NCI-H146 (cell line): Measurements from ENCODE around the gene AMDHD2.
"Not testable (repeated sequence)": the region's sequence is repeated elsewhere in the genome, so short reads cannot be mapped to it uniquely, and the experiment has no call there.

Experiments used
- DNase-seq: peaks from one replicate; lab custom pipeline; 2025; lab: John Stamatoyannopoulos, UW

The AMDHD2 gene

DNA sequence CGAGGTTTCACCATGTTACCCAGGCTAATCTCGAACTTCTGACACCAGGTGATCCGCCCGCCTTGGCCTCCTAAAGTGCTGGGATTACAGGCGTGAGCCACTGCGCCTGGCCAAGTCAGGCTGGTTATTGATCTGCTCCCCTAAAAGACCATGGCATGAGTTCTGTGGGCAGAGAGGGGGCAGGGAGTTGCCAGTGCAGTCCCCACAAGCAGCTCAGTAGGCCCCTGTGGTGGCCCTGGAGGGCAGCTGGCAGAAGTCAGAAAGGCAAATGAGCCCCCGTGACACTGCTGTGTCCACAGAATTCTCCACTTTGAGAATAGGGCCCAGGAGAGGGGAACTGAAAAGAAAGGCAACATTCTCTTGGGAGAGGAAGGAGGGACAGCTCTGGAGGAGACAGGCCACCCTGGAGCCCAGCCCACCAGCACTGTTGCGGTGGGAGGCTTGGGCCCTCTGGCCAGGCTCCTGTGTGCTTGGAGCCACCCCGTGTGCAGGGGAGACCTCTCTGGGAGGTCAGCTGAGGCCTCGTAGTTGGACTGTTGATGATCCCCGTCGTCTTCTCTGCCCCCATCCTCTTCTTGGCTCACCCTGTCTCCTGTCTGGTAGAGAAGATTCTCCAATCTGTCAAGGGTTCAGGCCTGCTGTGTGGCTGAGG lies 2.1 kb upstream of the AMDHD2 start:
- no peak for DNase-seq

DNA sequence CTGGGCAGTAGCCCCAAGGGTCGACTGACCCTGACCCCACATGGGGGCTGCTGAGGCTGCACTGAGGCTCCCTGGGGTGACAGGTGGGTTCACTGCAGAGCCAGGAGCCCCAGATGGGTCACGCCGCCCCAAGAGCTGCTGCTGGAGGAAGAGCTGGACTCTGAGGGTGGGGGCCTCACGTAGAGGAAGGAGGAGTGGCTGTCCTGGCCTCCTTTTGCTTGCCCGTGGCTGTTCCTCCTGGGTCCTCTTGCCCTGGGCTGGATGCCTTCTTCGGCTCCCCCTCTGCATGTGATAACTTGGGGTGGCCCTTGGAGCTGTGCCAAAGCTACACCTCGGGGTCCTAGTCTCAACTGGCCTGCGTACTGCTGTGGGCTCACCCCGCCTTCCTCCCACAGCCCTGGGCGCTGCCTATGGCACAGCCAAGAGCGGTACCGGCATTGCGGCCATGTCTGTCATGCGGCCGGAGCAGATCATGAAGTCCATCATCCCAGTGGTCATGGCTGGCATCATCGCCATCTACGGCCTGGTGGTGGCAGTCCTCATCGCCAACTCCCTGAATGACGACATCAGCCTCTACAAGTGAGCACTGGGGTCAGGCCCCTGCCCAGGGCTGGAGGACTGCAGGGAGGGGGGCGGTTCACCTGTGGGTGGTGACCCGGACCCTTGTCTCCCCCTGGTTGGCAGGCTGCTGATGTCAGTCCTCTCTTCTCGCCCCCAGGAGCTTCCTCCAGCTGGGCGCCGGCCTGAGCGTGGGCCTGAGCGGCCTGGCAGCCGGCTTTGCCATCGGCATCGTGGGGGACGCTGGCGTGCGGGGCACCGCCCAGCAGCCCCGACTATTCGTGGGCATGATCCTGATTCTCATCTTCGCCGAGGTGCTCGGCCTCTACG lies 1.1 kb upstream of the AMDHD2 start:
- DNase-seq: peak; percentile 19

DNA sequence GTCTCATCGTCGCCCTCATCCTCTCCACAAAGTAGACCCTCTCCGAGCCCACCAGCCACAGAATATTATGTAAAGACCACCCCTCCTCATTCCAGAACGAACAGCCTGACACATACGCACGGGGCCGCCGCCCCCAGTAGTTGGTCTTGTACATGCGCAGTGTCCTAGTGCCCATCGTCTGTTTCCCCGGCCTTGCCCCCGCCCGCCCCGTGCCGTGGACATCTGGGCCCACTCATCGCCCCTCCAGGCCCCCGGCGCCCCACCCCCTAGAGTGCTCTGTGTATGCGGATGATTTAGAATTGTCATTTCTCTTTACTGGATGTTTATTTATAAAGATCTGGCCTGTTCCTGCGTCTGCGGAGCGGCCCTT lies 475 bp upstream of the AMDHD2 start:
- no peak for DNase-seq

DNA sequence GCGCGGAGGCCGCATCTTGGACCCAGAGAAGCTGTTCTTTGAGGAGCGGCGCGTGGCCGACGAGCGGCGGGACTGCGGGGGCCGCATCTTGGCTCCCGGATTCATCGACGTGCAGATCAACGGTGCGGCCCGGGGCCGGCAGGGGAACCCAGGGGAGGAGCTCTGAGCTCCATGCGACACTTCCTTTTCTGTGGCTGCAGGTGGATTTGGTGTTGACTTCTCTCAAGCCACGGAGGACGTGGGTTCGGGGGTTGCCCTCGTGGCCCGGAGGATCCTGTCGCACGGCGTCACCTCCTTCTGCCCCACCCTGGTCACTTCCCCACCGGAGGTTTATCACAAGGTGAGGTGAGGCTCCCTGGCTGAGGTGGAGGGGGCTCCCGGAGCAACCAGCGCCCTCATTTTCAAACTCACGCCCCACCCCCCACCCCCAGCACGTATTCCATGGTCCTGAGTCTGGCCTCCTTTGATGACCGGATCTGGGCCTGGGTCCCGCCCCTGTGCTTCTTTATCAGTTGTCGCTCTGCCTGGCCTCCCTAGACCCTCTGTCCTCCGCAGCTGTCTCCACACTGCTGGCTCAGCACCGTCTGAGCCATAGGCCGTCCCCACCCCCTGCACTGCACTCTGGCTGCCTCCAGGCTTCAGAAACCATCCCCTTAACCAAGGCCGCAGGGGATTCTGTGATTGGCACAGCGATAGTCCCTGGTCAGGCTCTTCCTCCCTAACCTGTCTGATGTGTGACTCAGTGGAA lies 787 bp downstream of the AMDHD2 start:
- peak; percentile 21 for DNase-seq

DNA sequence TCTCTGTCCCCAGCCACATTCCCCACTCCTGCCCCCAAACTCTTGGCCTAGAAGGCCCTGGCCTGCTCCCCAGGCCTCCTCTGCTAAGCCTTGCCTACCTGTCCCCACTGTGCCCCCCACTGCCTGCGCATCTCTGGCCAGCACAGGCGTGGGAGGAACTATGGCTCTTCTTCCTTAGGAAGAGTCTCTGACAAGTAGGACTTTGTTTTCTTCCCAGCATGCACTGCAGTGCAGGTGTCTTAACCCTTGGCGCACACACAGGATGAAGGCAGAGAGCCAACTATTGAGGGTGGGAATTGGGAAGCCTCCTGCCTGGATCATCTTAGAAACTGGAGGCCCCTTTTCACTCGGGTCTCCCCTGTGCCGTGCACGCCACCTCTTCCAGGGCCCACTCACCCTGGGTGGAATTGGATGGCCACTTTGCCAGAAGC lies 3.6 kb downstream of the AMDHD2 start:
- DNase-seq: no peak

DNA sequence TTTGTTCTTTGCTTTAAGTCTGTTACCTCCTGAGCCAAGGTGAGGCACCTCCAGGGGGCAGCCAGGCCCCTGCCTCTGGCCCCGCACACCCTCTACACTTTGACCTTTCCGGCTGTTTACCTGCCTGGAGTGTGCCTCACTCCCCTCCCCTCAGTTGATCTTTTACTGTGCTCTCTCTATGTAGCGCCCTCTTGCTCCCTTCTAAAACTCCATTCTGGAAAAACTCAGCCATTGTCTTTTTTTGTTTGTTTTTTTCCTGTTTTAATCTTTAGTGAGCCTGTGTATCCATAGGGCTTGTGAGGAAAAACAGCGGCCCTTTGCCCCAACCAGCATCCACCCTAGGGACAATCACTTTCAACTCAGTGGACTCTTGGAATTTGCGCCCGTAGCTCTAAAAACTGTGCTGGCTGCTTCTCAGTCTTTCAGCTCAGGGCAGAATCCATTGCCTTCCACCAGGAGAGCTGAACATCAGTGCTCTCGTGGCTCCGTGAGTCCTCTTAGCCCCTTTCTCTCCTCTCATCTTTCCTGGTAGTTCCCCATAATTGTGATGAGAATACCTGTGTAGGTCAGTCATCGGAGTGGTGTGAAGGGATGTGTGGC lies 4.3 kb downstream of the AMDHD2 start:
- no peak for DNase-seq

DNA sequence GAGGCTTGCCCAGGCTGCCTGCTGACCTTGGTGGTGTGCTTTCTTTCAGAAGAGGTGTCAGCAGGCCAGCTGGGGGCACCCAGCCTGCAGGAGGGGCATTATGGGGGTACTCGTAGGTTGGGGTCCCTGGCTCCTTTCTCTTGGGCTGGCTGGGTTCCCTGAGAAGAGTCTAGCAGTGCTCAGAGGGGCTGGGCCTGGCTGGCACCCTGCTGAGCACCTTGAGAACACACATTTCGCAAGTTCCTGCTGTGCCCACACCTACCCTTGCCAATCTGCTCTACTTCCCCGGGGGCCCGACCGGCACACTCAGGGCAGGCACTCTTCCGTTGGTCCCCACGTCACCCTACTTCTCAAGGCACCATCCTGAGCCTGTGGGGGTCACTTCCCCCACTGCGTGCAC lies 6.0 kb downstream of the AMDHD2 start:
- DNase-seq: no peak

DNA sequence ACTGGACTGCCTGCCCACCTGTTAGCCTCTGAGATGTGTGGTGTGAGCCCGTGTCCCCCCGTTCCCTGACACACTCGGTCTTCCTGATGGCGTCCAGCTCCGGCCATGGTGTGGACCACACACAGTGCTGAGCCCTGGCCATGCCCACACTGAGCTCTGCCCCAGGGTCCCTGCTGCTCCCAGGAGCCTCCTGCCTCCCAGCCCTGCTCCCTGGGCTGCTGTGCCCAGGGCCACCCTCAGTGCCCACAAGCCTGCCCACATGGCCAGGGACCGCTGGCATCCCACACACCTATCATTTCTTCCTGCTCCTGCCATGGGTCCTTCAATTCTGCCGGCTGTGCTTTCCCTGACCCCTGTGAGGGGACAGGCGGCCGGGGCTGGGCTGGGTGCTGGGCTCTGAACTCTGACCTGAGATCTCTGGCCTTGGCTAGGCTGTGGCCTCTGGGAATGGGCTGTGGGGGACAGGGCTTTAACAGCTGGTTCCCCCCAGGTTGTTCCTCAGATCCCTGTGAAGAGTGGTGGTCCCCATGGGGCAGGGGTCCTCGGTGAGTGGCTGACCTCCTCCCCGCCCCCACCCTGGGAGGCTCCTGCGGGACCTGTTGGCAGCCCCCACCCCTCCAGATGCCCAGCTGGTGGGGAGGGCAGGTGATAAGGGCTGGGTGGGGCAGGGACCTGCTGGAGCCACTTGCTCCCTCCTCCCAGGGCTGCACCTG lies 7.1 kb downstream of the AMDHD2 start:
- no peak for DNase-seq

DNA sequence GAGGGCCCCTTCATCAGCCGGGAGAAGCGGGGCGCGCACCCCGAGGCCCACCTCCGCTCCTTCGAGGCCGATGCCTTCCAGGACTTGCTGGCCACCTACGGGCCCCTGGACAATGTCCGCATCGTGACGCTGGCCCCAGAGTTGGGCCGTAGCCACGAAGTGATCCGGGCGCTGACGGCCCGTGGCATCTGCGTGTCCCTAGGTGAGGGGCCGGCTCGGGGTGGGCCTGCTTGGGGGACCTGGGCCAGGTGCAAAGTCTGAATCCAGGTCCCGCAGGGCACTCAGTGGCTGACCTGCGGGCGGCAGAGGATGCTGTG lies 7.6 kb downstream of the AMDHD2 start:
- DNase-seq: no peak

DNA sequence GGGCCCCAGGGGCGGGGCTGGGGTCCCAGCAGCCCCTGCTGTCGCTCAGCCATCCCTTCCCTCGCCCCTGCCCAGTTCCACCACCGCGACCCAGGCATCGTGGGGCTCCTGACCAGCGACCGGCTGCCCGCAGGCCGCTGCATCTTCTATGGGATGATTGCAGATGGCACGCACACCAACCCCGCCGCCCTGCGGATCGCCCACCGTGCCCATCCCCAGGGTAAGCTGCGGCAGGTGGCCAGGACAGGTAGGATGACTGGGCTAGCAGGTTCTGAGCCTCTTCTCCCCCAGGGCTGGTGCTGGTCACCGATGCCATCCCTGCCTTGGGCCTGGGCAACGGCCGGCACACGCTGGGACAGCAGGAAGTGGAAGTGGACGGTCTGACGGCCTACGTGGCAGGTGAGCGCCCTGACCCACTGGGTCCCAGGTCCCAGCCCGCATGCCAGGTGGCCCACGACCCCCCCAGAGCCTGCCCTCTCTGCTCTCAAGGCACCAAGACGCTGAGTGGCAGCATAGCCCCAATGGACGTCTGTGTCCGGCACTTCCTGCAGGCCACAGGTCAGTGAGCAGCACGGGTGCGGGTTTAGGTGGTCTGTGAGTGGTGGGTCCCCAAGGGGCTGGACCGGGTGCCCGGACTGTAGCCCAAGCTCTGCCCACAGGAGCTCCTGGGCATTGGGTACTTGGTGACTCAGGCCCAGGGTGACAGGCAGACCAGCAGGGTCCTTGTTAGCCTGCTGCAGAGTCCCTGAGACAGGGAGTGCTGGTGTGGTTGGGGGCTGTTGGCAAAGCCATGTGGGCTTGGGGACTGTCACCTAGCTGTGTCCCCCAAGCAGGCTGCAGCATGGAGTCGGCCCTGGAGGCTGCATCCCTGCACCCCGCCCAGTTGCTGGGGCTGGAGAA lies 8.2 kb downstream of the AMDHD2 start:
- DNase-seq: no peak

DNA sequence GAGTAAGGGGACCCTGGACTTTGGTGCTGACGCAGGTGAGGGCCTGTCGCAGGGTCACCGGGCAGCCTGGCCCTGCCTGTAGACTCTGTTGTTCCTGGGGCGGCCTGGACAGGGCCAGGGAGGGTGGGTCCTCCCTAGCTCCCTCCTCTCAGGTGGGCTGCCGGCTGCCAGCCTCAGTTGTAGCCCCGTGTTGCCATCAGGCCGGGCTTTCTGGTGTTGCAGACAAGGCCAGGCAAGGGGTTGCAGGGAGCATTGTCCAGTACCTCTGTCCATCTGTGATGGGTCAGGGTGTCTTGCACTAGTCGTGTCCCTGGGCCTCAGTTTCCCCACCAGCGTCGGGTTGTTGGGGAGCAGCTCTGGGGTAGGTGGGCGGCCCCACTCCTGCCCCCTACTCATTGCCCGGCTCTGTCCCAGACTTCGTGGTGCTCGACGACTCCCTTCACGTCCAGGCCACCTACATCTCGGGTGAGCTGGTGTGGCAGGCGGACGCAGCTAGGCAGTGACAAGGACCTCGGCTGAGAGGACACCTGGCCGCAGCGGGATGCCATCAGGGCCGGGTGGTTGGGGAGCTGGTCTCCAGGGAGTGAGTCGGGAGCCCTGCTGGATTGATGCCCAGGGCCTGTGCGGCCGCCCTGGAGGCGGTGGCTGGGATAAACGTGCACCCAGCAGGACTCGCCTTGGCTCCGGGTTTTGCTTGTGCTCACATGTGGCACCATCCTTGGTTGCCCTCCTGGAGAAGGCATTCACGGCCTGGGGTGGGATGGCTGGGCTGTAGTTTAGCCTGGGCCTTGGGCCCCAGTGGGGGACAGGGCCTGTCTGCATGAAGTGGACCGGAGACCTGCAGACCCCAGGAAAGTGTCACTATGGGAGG lies 9.1 kb downstream of the AMDHD2 start:
- DNase-seq: no peak

DNA sequence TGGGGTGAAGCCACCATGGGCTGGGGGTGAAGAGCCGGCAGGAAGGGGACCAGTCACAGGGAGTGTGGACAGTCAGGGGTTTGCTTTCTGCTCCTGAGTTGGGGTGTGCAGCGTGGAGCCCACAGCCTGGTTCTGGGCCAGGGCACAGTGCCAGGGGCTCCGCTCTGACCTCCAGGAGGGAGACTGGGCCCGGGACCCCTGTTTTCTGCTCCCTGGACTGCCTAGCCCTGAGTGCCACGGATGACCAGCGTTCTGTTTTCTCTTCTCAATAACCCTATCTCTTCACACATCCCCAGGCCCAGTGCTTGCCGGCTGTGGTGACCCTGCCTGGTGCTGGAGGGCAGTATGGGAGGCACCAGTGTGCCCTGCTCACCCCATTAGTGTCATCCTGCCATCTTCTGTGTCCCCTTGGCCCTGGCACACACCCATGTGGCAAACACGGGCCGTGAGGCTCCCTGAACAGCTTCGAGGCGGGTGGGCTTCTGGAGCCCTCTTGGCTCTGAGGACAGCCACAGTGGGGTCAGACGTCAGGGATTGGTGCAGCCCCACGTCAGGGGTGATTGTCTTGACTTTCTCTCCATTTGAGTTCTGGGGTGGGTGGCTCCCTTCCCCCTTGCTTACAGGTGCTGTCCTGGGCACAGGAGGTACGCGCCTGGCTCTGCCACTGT lies 9.9 kb downstream of the AMDHD2 start:
- no peak for DNase-seq

DNA sequence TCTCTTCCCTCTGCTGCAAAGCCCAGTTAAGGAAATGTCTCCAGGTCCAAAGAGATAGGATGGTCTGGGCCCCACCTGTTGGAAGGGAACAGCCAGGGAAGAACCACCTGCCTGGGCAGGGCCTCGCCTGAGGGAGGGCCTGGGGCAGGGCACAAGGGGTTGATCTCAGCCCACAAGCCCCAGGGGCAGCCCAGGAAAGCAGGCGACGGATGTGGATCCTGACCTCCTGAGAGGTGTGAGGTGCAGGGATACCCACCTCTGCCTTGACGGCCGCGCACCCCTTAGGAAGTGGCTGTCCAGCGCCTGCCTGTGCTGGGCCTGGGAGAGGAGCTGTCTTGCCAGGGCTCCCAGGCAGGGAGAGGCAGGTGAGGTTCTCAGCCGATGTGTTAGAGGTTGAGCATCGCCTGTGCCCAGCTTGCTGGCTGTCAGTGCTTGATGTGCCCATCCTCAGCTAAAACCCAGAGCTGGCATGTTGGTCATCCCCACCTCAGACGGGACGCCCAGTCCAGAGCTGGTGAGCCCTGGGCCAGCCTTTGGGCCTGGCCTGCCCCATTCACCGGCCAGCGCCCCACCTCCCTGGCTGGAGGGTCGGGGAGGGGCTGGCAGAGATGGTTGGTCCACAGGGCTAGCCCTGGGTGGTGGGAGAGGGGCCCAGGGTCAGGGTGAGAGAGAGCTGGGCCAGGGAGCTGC lies 10.6 kb downstream of the AMDHD2 start:
- no peak for DNase-seq

DNA sequence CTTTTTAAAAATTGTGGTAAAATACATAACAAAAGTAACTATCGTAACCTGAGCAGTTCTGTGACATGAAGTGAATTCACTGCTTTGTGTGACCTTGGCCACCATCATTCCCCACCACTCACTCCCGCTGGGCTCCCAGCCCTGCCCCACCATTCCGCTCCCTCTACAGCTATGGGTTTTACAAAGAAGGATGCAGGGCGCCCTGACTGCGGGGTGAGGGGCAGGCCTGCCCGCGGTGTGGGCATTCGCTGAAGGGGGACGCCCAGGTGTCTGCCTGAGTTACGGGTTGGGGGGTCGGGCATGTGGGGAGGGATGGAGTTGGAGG lies 11.2 kb downstream of the AMDHD2 start, which contains the start of gene CEMP1:
Gene CEMP1 (minus strand): TSS at position 38 of the 325 bp plus-strand sequence. CDS start 335 bp downstream, outside the sequence.
- DNase-seq: no peak

DNA sequence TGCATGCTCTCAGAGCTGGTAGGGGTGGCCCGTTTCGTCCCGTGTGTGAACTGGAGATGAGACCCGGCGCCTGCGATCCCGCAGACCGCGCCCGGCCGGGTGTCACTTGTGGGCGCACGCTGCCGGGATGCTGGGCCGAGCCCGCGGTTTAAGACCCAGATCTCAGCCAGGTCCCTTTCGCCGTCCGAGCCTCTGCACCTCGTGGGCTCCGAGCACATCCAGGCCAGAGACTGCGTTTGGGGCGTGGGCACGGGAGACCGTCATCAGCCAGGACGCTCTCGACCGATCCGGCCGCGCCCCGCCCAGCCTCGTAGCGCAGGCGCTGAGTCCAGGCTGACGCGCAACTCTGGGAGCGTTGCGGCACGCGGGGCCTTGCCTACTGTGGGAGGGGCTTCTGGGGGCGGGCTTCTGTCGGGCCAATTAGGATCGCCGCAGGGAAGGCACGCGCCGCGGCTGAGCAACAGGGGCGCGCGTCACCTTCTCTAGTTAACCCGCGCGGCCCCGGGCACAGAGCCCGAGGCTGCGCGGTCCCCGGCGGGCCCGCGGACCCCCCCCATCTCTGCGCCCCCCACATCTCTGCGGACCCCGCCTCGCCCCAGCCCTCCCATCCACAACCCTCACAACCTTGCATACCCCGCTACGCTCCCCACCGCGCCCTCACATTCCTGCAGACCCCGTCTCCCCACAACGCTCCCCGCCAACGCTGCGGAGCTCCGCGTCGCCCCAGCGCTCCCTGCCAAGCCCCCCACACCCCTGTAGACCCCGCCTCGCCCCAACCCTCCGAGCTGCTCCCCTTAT lies 11.7 kb downstream of the AMDHD2 start:
- DNase-seq: peak; percentile 98

DNA sequence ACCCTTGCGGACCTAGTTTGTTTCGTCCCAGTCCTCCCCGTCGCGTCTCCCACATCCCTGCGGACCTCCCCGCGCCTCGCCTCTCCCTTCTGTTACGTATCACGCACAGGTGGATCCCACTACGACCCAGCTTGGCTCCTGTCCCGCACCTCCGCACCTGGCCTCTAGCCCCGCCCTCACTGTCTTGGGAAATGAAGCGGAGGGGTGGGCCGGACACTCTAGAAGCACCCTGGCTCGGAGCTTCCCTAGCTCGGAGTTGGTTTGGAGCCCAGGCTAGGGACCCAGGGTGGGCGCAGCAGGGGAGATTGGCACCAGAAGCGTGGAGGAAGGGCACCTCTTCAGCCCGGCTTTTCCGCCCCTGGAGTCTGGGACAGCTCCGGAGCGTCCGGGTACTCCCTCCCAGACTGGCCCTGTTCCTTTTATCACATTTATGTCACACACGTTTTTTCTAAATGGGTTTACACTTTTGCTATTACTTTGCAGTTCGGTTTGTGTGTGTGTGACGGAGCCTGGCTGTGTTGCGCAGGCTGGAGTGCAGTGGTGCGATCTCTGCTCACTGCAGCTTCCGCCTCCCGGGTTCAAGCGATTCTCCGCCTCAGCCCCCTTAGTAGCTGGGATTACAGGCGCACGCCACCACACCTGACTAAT lies 12.4 kb downstream of the AMDHD2 start:
- DNase-seq: peak; percentile 83

DNA sequence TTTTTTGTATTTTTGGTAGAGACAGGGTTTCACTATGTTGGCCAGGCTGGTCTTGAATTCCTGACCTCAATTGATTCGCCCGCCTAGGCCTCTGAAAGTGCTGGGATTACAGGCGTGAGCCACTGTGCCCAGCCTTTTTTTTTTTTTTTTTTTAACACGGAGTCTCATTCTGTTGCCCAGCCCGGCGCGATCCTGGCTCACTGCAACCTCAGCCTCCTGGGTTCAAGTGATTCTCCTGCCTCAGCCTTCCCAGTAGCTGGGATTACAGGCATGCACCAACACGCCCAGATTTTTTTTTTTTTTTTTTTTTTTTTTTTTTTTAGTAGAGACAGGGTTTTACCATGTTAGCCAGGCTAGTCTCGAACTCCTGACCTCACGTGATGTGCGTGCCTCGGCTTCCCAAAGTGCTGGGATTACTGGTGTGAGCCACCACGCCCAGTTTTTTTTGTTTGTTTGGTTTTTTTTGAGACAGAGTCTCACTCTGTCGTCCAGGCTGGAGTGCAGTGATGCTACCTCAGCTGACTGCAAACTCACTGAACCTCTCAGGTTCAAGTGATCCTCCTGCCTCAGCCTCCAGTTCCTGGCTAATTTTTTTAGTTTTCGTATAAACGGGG lies 13.1 kb downstream of the AMDHD2 start:
- DNase-seq: not testable (repeated sequence)
